SW 1271 (cell line): Measurements from ENCODE around the gene ERBB4.
A peak's percentile ranks its signal among the peaks of the same experiment; 100 is the strongest.

Source experiments
- DNase-seq, 2 experiments: peaks; one replicate each; lab custom pipeline; 2025; lab: John Stamatoyannopoulos, UW

Gene ERBB4

DNA sequence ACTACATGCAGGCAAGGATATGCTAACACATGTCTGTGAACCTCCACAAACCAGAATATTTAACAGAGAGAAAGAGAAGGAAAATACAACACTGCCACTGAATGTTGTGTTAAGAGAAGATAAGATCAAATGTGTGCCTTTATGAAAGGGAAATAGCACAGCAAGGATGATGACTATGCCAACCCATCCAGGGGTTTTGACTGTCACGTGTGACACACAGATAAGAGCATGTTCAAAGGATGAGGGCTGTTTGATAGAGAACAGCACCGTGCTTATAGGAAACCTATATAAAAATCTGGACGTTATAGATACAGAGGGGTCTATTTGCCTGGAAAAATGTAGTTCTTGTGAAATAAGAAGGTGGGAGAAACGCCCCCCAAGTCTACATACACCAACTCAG, 1070.4 kb downstream of the ERBB4 start:
- DNase-seq = no peak

GRCh38 chr2:211463397-211463796, 1075.2 kb downstream of the ERBB4 start:
- no peak for DNase-seq

DNA sequence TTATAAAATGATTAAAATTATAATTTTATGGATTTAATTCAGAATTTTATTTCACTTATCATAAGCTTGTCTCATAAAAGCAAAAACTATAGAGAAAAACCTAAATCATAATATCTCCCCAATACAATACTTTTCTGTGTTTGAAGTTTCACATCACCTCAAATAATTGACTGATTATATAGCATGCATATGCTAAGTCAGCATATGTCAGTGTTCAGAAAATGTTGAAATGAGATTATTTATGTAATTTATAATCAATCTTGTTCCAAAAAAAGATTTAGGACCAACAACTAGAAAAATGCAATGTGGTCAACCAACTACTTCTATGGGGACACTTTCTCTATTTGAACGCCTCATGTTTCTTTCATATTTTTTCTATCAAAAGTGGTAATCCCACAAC, 1079.6 kb downstream of the ERBB4 start:
- no peak for DNase-seq

DNA sequence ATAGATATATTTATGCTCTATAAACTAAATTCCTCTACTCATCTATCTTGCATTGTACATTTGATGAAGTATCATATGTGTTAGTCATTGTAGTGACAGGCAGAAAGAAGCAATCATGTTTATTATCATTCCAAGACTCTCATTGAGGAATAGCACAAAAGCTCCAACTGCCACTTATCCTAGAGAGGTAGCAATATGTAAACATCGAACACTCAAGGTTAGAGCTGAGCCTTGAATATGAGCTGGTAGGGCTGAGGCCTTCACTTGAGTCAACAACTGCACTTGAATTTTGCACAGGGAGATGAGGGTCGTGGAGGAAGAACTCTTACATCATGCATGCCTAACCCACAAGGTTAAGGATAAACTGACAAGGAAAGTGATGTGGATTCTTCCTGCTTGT, 1081.3 kb downstream of the ERBB4 start:
- no peak for DNase-seq

GRCh38 chr2:211455216-211455841, 1083.3 kb downstream of the ERBB4 start:
- DNase-seq = peak in 1 of 2 experiments; percentile 30

- no peak for DNase-seq
Observed at GRCh38 chr2:211454679-211455078, 1083.9 kb downstream of the ERBB4 start.

GRCh38 chr2:211453311-211453887, 1085.2 kb downstream of the ERBB4 start:
- no peak for DNase-seq

GRCh38 chr2:211451642-211452041, 1087.0 kb downstream of the ERBB4 start:
- no peak for DNase-seq

DNA sequence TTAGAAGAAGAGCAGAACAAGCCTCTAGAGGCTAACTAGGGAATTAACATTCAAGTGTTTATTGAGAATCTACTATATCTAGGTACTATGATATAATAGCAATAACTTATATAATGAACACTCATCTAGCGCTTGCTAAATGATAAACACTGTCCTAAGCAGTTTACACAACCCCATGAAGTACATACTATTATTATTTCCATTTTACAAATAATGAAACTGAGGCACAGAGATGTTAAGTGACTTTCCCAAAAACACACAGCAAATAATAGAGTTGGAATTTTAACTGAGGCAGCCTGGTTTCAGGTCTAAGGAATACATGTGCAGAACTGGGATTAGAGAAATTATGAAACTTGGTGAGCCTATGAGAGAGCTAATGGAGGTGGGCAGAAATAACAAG, 1088.8 kb downstream of the ERBB4 start:
- no peak for DNase-seq

DNA sequence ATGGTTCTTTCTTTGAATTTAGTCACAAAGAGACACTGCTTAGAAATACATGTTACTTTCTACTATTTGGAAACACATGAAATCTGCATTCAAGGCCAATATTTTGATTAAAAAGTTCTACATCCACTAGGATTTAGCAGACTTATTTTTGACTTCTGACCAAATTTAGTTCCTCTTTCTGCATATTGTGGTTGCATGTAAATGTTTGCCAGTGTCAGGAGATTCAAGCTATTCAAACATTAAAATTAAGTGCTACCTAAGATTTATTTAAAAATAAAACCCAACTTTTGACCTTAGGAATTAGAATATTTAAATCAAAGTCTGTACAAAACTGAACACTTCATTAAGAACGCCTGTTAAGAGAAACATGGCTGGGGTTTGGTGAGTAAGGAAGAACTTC, 1091.1 kb downstream of the ERBB4 start:
- no peak for DNase-seq

- DNase-seq = no peak
Observed at GRCh38 chr2:211440107-211440506, 1098.5 kb downstream of the ERBB4 start.

DNA sequence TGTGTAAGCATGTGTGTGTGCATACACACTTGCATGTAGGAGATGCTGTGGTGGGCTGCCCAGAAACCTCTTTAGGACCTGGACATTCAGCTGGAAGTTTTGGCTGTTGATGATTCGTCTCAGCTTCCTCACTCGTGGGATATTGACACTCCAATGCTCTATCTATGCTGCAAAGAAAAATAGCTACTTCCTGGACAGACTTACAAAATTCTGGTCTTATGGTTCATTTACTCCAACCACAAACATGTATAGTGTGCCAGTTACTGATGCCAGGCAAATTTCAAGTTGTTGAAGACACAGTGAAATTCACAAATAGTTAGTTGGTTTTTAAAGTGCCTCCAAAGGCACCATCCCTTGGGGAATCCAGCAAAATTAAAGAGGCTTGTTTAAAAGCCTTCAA, 1099.6 kb downstream of the ERBB4 start:
- DNase-seq = no peak

- no peak for DNase-seq
Observed at GRCh38 chr2:211437396-211437795, 1101.2 kb downstream of the ERBB4 start.

GRCh38 chr2:211436182-211436581, 1102.4 kb downstream of the ERBB4 start:
- no peak for DNase-seq

DNA sequence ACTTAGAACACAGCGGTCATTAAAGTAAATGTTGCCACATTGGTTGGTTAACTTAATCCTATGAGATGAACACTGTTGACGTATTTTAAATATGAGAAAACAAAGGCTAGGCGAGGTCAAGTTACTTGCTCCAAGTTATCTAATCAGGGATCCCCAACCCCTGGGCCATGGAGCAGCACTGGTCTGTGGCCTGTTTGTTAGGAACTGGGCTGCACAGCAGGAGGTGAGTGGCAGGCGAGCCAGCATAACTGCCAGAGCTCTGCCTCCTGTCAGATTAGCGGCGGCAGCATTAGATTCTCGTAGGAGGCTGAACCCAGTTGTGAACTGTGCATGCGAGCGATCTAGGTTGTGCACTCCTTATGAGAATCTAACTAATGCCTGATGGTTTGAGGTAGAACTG, 1103.3 kb downstream of the ERBB4 start:
- no peak for DNase-seq

GRCh38 chr2:211434773-211435172, 1103.8 kb downstream of the ERBB4 start:
- DNase-seq = no peak

DNA sequence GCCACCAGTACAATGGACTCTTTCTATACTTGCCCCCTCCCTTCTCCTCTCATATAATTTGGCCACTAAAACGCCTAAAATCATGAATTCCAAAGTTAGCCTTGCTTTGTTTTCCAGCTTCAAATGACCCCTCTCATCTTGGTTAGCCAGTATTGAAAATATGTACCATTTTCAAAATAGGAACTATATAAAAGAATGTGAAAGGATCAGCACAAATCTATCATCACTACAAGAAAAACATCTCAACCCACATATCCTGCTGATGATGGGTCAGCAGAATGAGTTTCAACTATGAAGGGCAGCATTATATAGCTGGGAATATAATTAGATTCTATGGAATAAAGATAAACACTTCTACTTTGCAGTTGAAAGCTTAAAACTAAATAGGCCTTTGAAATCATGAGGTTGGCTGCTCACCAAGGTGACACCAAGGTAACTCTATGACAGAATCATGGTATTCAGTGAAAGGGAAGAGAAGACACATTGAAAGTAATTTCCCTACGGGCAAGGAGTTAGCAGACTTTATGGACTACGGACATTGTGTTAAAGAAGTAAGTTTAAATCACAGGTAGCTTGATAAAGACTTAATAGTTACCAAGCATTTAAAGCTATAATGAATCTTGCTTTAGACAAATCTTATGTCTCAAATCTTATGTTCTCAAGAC, 1109.2 kb downstream of the ERBB4 start:
- no peak for DNase-seq

DNA sequence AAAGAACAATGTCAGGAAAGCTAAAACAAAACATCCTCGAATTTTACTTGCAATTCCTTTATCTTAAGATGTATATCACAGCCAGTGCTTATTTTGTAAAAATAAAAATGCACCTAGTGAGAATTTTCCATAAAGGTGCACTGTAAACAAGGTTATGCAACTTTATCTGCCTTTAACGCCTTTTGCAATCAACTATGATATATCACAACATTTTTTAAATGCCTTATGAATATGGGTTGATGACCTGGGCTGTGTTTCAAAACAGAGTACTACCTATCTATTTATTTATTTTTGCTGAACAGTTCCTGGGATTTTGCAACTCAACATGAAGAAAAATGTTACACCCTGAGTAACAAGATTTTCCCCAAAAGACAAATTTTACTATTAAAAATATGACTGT, 1112.4 kb downstream of the ERBB4 start:
- DNase-seq = no peak

GRCh38 chr2:211423018-211423417, 1115.6 kb downstream of the ERBB4 start:
- DNase-seq = no peak

GRCh38 chr2:211417544-211417943, 1121.1 kb downstream of the ERBB4 start:
- no peak for DNase-seq

- no peak for DNase-seq
Observed at GRCh38 chr2:211416373-211416772, 1122.2 kb downstream of the ERBB4 start.

DNA sequence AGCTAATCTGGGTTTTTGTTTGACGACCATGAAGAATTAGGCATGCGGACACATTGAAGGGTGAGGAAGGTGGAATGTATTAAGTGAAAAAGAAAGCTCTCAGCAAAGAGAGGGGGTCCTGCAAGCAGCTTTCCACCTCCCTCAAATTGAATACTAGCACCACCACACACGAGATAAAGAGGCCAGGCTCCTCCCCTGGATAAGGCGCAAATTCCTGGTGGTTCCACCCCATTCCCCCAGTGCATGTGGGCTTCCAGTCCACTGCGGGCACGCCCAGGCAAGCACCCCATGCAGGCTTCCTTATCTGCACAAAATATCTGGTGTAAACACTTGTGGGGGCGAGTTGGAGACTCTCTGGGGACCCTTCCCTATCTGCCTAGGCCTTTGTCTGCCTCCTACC, 1124.9 kb downstream of the ERBB4 start:
- no peak for DNase-seq

GRCh38 chr2:211408483-211408891, 1130.1 kb downstream of the ERBB4 start:
- peak in 1 of 2 experiments; percentile 52 for DNase-seq

DNA sequence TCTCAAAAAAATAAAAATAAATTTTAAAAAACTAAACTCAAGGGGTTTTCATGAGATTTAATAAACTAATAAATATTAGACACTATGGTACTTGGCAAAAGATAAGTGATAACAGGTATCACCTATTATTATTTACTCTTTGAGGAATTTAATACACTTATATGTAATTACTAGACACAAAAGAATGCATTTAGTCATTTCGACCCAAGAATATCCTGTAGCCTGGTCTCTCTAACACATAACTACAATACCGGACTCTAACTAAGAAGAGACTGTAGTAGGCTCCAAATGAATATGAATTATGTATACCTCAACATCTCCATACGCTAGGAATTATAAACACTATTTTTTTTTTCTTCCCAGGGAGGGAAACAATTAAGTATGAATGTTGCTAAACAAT, 1131.5 kb downstream of the ERBB4 start:
- no peak for DNase-seq
